ENCODE data around the gene TM7SF3.
"Not testable (repeated sequence)": the region's sequence is repeated elsewhere in the genome, so short reads cannot be mapped to it uniquely, and the experiment has no call there.

The TM7SF3 gene

GRCh38 chr12:26982866-26983265, 31.3 kb downstream of the TM7SF3 start:
- Mint-ChIP-seq H3K27me3 (no peaks in the 10 kb centered on the region), H3K4me1 (ENCODE audit: low read depth) (peaks cover 10% of the 10 kb centered on the region), H3K27ac (no peak overlapping the region), H3K9me3 (no peaks in the 10 kb centered on the region), H3K4me3 (no peak overlapping the region), H3K36me3 (ENCODE audit: low read depth) (peaks cover 65% of the 10 kb centered on the region)
- intact Hi-C loops (cut with micrococcal nuclease), result no loop called here

- Mint-ChIP-seq H3K4me1 (ENCODE audit: low read depth) (peaks cover 7% of the 10 kb centered on the region), H3K27me3 (no peaks in the 10 kb centered on the region), H3K4me3 (no peak overlapping the region), H3K9me3 (no peaks in the 10 kb centered on the region), H3K36me3 (ENCODE audit: low read depth) (peaks cover 61% of the 10 kb centered on the region), H3K27ac (peak overlapping the region; percentile 10)
- intact Hi-C loops (cut with micrococcal nuclease), result no loop called here
Observed at GRCh38 chr12:26979733-26980132, 34.5 kb downstream of the TM7SF3 start.

GRCh38 chr12:26978801-26979200, 35.4 kb downstream of the TM7SF3 start:
- peaks cover 61% of the 10 kb centered on the region for H3K36me3 Mint-ChIP-seq (ENCODE audit: low read depth)
- H3K4me3 Mint-ChIP-seq, result no peak overlapping the region
- H3K27ac Mint-ChIP-seq, result no peak overlapping the region
- H3K27me3 Mint-ChIP-seq, result no peaks in the 10 kb centered on the region
- peaks cover 7% of the 10 kb centered on the region for H3K4me1 Mint-ChIP-seq (ENCODE audit: low read depth)
- intact Hi-C loops (cut with micrococcal nuclease), result no loop called here
- no peaks in the 10 kb centered on the region for H3K9me3 Mint-ChIP-seq

- H3K4me3 Mint-ChIP-seq, result no peak overlapping the region
- no peaks in the 10 kb centered on the region for H3K9me3 Mint-ChIP-seq
- peak overlapping the region; percentile 20 for H3K27ac Mint-ChIP-seq
- intact Hi-C loops (cut with micrococcal nuclease), result no loop called here
- H3K27me3 Mint-ChIP-seq, result no peaks in the 10 kb centered on the region
- H3K36me3 Mint-ChIP-seq (ENCODE audit: low read depth), result peaks cover 50% of the 10 kb centered on the region
- H3K4me1 Mint-ChIP-seq (ENCODE audit: low read depth), result peaks cover 7% of the 10 kb centered on the region
Observed at GRCh38 chr12:26976687-26977086, 37.5 kb downstream of the TM7SF3 start.

GRCh38 chr12:26971963-26972362, 42.2 kb downstream of the TM7SF3 start:
- peaks cover 56% of the 10 kb centered on the region for H3K36me3 Mint-ChIP-seq (ENCODE audit: low read depth)
- intact Hi-C loops (cut with micrococcal nuclease), result no loop called here
- no peak overlapping the region for H3K27ac Mint-ChIP-seq

GRCh38 chr12:26970136-26970535, 44.0 kb downstream of the TM7SF3 start:
- Mint-ChIP-seq H3K27ac (no peak overlapping the region), H3K4me3 (no peak overlapping the region), H3K27me3 (no peaks in the 10 kb centered on the region), H3K4me1 (ENCODE audit: low read depth) (no peaks in the 10 kb centered on the region), H3K36me3 (ENCODE audit: low read depth) (peaks cover 55% of the 10 kb centered on the region), H3K9me3 (no peaks in the 10 kb centered on the region)
- intact Hi-C loops (cut with micrococcal nuclease), result no loop called here

More at GRCh38 chr12:26971963-26972362, 42.2 kb downstream of the TM7SF3 start:
- Mint-ChIP-seq H3K4me3 (no peak overlapping the region), H3K9me3 (no peaks in the 10 kb centered on the region), H3K4me1 (ENCODE audit: low read depth) (peaks cover 7% of the 10 kb centered on the region), H3K27me3 (no peaks in the 10 kb centered on the region)

- peaks cover 58% of the 10 kb centered on the region for H3K36me3 Mint-ChIP-seq (ENCODE audit: low read depth)
- no peak overlapping the region for H3K27ac Mint-ChIP-seq
- intact Hi-C loops (cut with micrococcal nuclease), result no loop called here
- no peak overlapping the region for H3K4me3 Mint-ChIP-seq
- no peaks in the 10 kb centered on the region for H3K9me3 Mint-ChIP-seq
- no peaks in the 10 kb centered on the region for H3K27me3 Mint-ChIP-seq
- H3K4me1 Mint-ChIP-seq (ENCODE audit: low read depth), result no peaks in the 10 kb centered on the region
Observed at GRCh38 chr12:26966842-26967241, 47.3 kb downstream of the TM7SF3 start.

GRCh38 chr12:26963413-26963812, 50.8 kb downstream of the TM7SF3 start:
- H3K4me1 Mint-ChIP-seq (ENCODE audit: low read depth), result no peaks in the 10 kb centered on the region
- no peak overlapping the region for H3K27ac Mint-ChIP-seq
- H3K27me3 Mint-ChIP-seq, result no peaks in the 10 kb centered on the region
- H3K9me3 Mint-ChIP-seq, result no peaks in the 10 kb centered on the region
- H3K4me3 Mint-ChIP-seq, result no peak overlapping the region
- peaks cover 67% of the 10 kb centered on the region for H3K36me3 Mint-ChIP-seq (ENCODE audit: low read depth)
- intact Hi-C loops (cut with micrococcal nuclease), result no loop called here

GRCh38 chr12:26961803-26962202, 52.4 kb downstream of the TM7SF3 start:
- H3K4me1 Mint-ChIP-seq (ENCODE audit: low read depth), result no peaks in the 10 kb centered on the region
- no peak overlapping the region for H3K4me3 Mint-ChIP-seq
- H3K27ac Mint-ChIP-seq, result no peak overlapping the region
- H3K36me3 Mint-ChIP-seq (ENCODE audit: low read depth), result peaks cover 68% of the 10 kb centered on the region
- H3K27me3 Mint-ChIP-seq, result no peaks in the 10 kb centered on the region
- H3K9me3 Mint-ChIP-seq, result no peaks in the 10 kb centered on the region
- intact Hi-C loops (cut with micrococcal nuclease), result no loop called here

- peaks cover 68% of the 10 kb centered on the region for H3K36me3 Mint-ChIP-seq (ENCODE audit: low read depth)
- H3K4me3 Mint-ChIP-seq; H3K9me3 Mint-ChIP-seq; intact Hi-C loops (cut with micrococcal nuclease); H3K27ac Mint-ChIP-seq; H3K27me3 Mint-ChIP-seq; H3K4me1 Mint-ChIP-seq (ENCODE audit: low read depth): not testable (repeated sequence)
Observed at GRCh38 chr12:26961391-26961790, 52.8 kb downstream of the TM7SF3 start.

- Mint-ChIP-seq H3K4me3 (no peak overlapping the region), H3K36me3 (ENCODE audit: low read depth) (peaks cover 39% of the 10 kb centered on the region), H3K4me1 (ENCODE audit: low read depth) (peaks cover 9% of the 10 kb centered on the region), H3K27ac (peak overlapping the region; percentile 88), H3K27me3 (no peaks in the 10 kb centered on the region), H3K9me3 (no peaks in the 10 kb centered on the region)
- intact Hi-C loops (cut with micrococcal nuclease), result no loop called here
Observed at GRCh38 chr12:26954027-26954426, 60.2 kb downstream of the TM7SF3 start.

- Mint-ChIP-seq H3K9me3 (peaks cover 4% of the 10 kb centered on the region), H3K4me1 (ENCODE audit: low read depth) (peaks cover 9% of the 10 kb centered on the region), H3K27ac (peak overlapping the region; percentile 88), H3K36me3 (ENCODE audit: low read depth) (peaks cover 42% of the 10 kb centered on the region), H3K27me3 (no peaks in the 10 kb centered on the region), H3K4me3 (no peak overlapping the region)
- intact Hi-C loops (cut with micrococcal nuclease), result loop anchor here (2.0 kb wide), 1 partner anchor 15 kb away; the partner anchor contains the start of gene FGFR1OP2
Observed at GRCh38 chr12:26953447-26953846, 60.7 kb downstream of the TM7SF3 start.

- Mint-ChIP-seq H3K4me3 (no peak overlapping the region), H3K27me3 (no peaks in the 10 kb centered on the region), H3K9me3 (peaks cover 17% of the 10 kb centered on the region), H3K27ac (no peak overlapping the region), H3K4me1 (ENCODE audit: low read depth) (peaks cover 26% of the 10 kb centered on the region), H3K36me3 (ENCODE audit: low read depth) (peaks cover 18% of the 10 kb centered on the region)
- intact Hi-C loops (cut with micrococcal nuclease), result no loop called here
Observed at GRCh38 chr12:26948309-26948708, 65.9 kb downstream of the TM7SF3 start.

- peaks cover 21% of the 10 kb centered on the region for H3K36me3 Mint-ChIP-seq (ENCODE audit: low read depth)
- no peaks in the 10 kb centered on the region for H3K9me3 Mint-ChIP-seq
- intact Hi-C loops (cut with micrococcal nuclease), result no loop called here
- no peak overlapping the region for H3K27ac Mint-ChIP-seq
- peak overlapping the region; percentile 13 for H3K4me3 Mint-ChIP-seq
- H3K4me1 Mint-ChIP-seq (ENCODE audit: low read depth), result peaks cover 41% of the 10 kb centered on the region
- H3K27me3 Mint-ChIP-seq, result no peaks in the 10 kb centered on the region
Observed at GRCh38 chr12:26941215-26941594, 73.0 kb downstream of the TM7SF3 start.

- H3K36me3 Mint-ChIP-seq (ENCODE audit: low read depth), result peaks cover 21% of the 10 kb centered on the region
- peaks cover 41% of the 10 kb centered on the region for H3K4me1 Mint-ChIP-seq (ENCODE audit: low read depth)
- peak overlapping the region; percentile 13 for H3K4me3 Mint-ChIP-seq
- intact Hi-C loops (cut with micrococcal nuclease), result no loop called here
- no peaks in the 10 kb centered on the region for H3K9me3 Mint-ChIP-seq
- no peaks in the 10 kb centered on the region for H3K27me3 Mint-ChIP-seq
- no peak overlapping the region for H3K27ac Mint-ChIP-seq
Observed at GRCh38 chr12:26940516-26941214, 73.5 kb downstream of the TM7SF3 start.

Measured in dendritic cell treated with granulocyte-macrophage colony-stimulating factor and Interleukin-4, amounts not matched to agents 40 ng/mL and 50 ng/mL, for 4 days (primary cell).